ENCODE measurements around the gene GAB2. TPM values are rescaled to one million over a fixed set of nuclear protein-coding genes. Genes with fewer than 3 reads are reported as not detected.

The GAB2 gene
- polyA plus RNA-seq, 1 experiment, result 8.7 TPM

- no peak overlapping the region for H3K27ac ChIP-seq (ENCODE audit: low read depth, low read length)
- no peaks in the 10 kb centered on the region for H3K27me3 ChIP-seq (ENCODE audit: control insufficient read depth, insufficient read depth, low read length)
- TF ChIP-seq CTCF (IDR thresholded peaks at IDR 0.05; ENCODE audit: low read depth, low read length), result no peak
- no peaks in the 10 kb centered on the region for H3K9me3 ChIP-seq (ENCODE audit: control insufficient read depth, insufficient read depth, low read length)
- CTCF ChIA-PET, result no interaction called here
- POLR2A ChIA-PET, result no interaction called here
- no peak for DNase-seq (ENCODE audit: low read depth, low spot score)
- no peak overlapping the region for H3K4me3 ChIP-seq (ENCODE audit: low read depth, low read length)
These were observed 104.9 kb downstream of the GAB2 start for GRCh38 chr11:78312712-78313111.

- POLR2A ChIA-PET, result no interaction called here
These were observed 105.8 kb downstream of the GAB2 start for GRCh38 chr11:78311702-78312371.

GRCh38 chr11:78310500-78310909, 107.1 kb downstream of the GAB2 start:
- Histone ChIP-seq H3K9me3 (ENCODE audit: control insufficient read depth, insufficient read depth, low read length) (no peaks in the 10 kb centered on the region), H3K4me3 (ENCODE audit: low read depth, low read length) (no peak overlapping the region), H3K27me3 (ENCODE audit: control insufficient read depth, insufficient read depth, low read length) (no peaks in the 10 kb centered on the region), H3K27ac (ENCODE audit: low read depth, low read length) (no peak overlapping the region)
- CTCF ChIA-PET, result interaction anchor here (0.8 to 1.4 kb wide), 2 partner anchors 83 to 253 kb away, joined by 4 to 6 read pairs; no protein-coding TSS in a partner anchor
- no peak for TF ChIP-seq CTCF (IDR thresholded peaks at IDR 0.05; ENCODE audit: low read depth, low read length)
- POLR2A ChIA-PET, result interaction anchor here (0.6 kb wide), 1 partner anchor 60 kb away, joined by 4 read pairs; no protein-coding TSS in a partner anchor
- no peak for DNase-seq (ENCODE audit: low read depth, low spot score)

More at GRCh38 chr11:78311702-78312371, 105.8 kb downstream of the GAB2 start:
- Histone ChIP-seq H3K27me3 (ENCODE audit: control insufficient read depth, insufficient read depth, low read length) (no peaks in the 10 kb centered on the region), H3K27ac (ENCODE audit: low read depth, low read length) (no peak overlapping the region), H3K4me3 (ENCODE audit: low read depth, low read length) (no peak overlapping the region), H3K9me3 (ENCODE audit: control insufficient read depth, insufficient read depth, low read length) (no peaks in the 10 kb centered on the region)
- CTCF ChIA-PET, result no interaction called here
- TF ChIP-seq CTCF (IDR thresholded peaks at IDR 0.05; ENCODE audit: low read depth, low read length), result no peak
- DNase-seq (ENCODE audit: low read depth, low spot score), result no peak

GRCh38 chr11:78304201-78304600, 113.4 kb downstream of the GAB2 start:
- no peak for DNase-seq (ENCODE audit: low read depth, low spot score)
- no peak for TF ChIP-seq CTCF (IDR thresholded peaks at IDR 0.05; ENCODE audit: low read depth, low read length)
- Histone ChIP-seq H3K4me3 (ENCODE audit: low read depth, low read length) (no peak overlapping the region), H3K27me3 (ENCODE audit: control insufficient read depth, insufficient read depth, low read length) (no peaks in the 10 kb centered on the region), H3K27ac (ENCODE audit: low read depth, low read length) (no peak overlapping the region), H3K9me3 (ENCODE audit: control insufficient read depth, insufficient read depth, low read length) (no peaks in the 10 kb centered on the region)
- POLR2A ChIA-PET, result no interaction called here
- CTCF ChIA-PET, result no interaction called here

- POLR2A ChIA-PET, result no interaction called here
- no peaks in the 10 kb centered on the region for H3K27me3 ChIP-seq (ENCODE audit: control insufficient read depth, insufficient read depth, low read length)
- no peak for TF ChIP-seq CTCF (IDR thresholded peaks at IDR 0.05; ENCODE audit: low read depth, low read length)
- H3K4me3 ChIP-seq (ENCODE audit: low read depth, low read length), result no peak overlapping the region
- no peak for DNase-seq (ENCODE audit: low read depth, low spot score)
- CTCF ChIA-PET, result no interaction called here
- H3K9me3 ChIP-seq (ENCODE audit: control insufficient read depth, insufficient read depth, low read length), result no peaks in the 10 kb centered on the region
- H3K27ac ChIP-seq (ENCODE audit: low read depth, low read length), result no peak overlapping the region
These were observed 117.3 kb downstream of the GAB2 start for GRCh38 chr11:78300108-78300839.

Data from AG04450 (cell line).